ENCODE results near the gene LIAS.

- TF ChIP-seq, protein P1, sequence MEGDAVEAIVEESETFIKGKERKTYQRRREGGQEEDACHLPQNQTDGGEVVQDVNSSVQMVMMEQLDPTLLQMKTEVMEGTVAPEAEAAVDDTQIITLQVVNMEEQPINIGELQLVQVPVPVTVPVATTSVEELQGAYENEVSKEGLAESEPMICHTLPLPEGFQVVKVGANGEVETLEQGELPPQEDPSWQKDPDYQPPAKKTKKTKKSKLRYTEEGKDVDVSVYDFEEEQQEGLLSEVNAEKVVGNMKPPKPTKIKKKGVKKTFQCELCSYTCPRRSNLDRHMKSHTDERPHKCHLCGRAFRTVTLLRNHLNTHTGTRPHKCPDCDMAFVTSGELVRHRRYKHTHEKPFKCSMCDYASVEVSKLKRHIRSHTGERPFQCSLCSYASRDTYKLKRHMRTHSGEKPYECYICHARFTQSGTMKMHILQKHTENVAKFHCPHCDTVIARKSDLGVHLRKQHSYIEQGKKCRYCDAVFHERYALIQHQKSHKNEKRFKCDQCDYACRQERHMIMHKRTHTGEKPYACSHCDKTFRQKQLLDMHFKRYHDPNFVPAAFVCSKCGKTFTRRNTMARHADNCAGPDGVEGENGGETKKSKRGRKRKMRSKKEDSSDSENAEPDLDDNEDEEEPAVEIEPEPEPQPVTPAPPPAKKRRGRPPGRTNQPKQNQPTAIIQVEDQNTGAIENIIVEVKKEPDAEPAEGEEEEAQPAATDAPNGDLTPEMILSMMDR (IDR thresholded peaks at IDR 0.05): no peak
- TF ChIP-seq POLR2A (IDR thresholded peaks at IDR 0.05): no peak
These were observed 62.5 kb downstream of the LIAS start for GRCh38 chr4:39521253-39521919.
